ENCODE data around the gene CXCL9.
A peak's percentile ranks its signal among the peaks of the same experiment; 100 is the strongest.
"Not testable (repeated sequence)": the region's sequence is repeated elsewhere in the genome, so short reads cannot be mapped to it uniquely, and the experiment has no call there.

Gene CXCL9

GRCh38 chr4:76007089-76007862 is at the start of gene CXCL9:
Gene CXCL9 (minus strand): TSS chr4:76007509. CDS start chr4:76007449, 60 bp downstream.
- no peak for DNase-seq

- no peak for DNase-seq
These were observed 48.1 kb upstream of the CXCL9 start for GRCh38 chr4:76055421-76055820.

GRCh38 chr4:76055016-76055415 is 47.7 kb upstream of the CXCL9 start:
- no peak for DNase-seq

GRCh38 chr4:76053730-76054129 is 46.4 kb upstream of the CXCL9 start:
- no peak for DNase-seq

- not testable (repeated sequence) for DNase-seq
These were observed 43.3 kb upstream of the CXCL9 start for GRCh38 chr4:76050560-76051050.

- not testable (repeated sequence) for DNase-seq
These were observed 42.6 kb upstream of the CXCL9 start for GRCh38 chr4:76049860-76050416.

- DNase-seq = not testable (repeated sequence)
These were observed 37.4 kb upstream of the CXCL9 start for GRCh38 chr4:76044686-76045085.

- not testable (repeated sequence) for DNase-seq
These were observed 36.0 kb upstream of the CXCL9 start for GRCh38 chr4:76043306-76043705.

GRCh38 chr4:76042241-76042998 is 35.1 kb upstream of the CXCL9 start:
- DNase-seq = not testable (repeated sequence)

- DNase-seq = no peak
These were observed 29.5 kb upstream of the CXCL9 start for GRCh38 chr4:76036855-76037254.

- no peak for DNase-seq
These were observed 28.6 kb upstream of the CXCL9 start, which contains the start of gene CXCL11 for GRCh38 chr4:76035799-76036380. Gene CXCL11 (minus strand): TSS chr4:76036070. CDS start chr4:76035987, 83 bp downstream.

GRCh38 chr4:76035141-76035540 is 27.8 kb upstream of the CXCL9 start:
- no peak for DNase-seq

- DNase-seq = no peak
These were observed 22.0 kb upstream of the CXCL9 start for GRCh38 chr4:76029300-76029699.

- peak in 1 of 2 donors; percentile 45 for DNase-seq
These were observed 21.0 kb upstream of the CXCL9 start for GRCh38 chr4:76028350-76028765.

GRCh38 chr4:76024065-76024464 is 16.8 kb upstream of the CXCL9 start:
- peak in 1 of 2 donors; percentile 50 for DNase-seq

GRCh38 chr4:76023389-76023788 is 16.1 kb upstream of the CXCL9 start, which contains the start of gene CXCL10:
Gene CXCL10 (minus strand): TSS chr4:76023497. CDS start chr4:76023431, 66 bp downstream.
- DNase-seq = peak in 1 of 2 donors; percentile 54

- DNase-seq = no peak
These were observed 15.4 kb upstream of the CXCL9 start for GRCh38 chr4:76022677-76023076.

- DNase-seq = no peak
These were observed 14.7 kb upstream of the CXCL9 start for GRCh38 chr4:76022031-76022430.

GRCh38 chr4:76017056-76017686 is 9.9 kb upstream of the CXCL9 start:
- no peak for DNase-seq

- DNase-seq = no peak
These were observed 9.1 kb upstream of the CXCL9 start for GRCh38 chr4:76016393-76016792.

- no peak for DNase-seq
These were observed 6.2 kb upstream of the CXCL9 start for GRCh38 chr4:76013540-76013939.

GRCh38 chr4:76012388-76012801 is 5.1 kb upstream of the CXCL9 start:
- DNase-seq = no peak
